Measurements from ENCODE around the gene SPRR2G.
"Not testable (repeated sequence)": the region's sequence is repeated elsewhere in the genome, so short reads cannot be mapped to it uniquely, and the experiment has no call there.

Gene SPRR2G

DNA sequence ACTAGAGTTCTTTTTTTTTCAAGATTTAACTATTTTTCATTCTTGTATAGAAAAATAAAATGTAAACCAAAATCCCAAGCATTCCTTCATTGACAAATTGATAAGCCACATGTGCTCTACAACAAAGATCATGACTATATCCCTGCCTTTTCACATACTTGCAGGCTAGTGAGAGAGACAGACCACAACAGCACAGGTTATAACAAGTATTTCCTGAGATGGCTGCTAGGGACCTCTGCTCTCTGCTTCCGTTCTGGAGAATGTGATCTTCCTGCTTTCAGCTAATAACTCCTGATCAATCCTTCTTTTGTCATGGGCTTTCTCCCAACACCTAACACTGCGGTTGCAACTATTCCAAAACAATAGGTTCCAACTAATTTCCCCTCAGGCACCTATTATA lies 23.4 kb downstream of the SPRR2G start:
- no peak overlapping the region for H3K9ac ChIP-seq
- no peak overlapping the region for H3K27ac ChIP-seq
- no peaks in the 10 kb centered on the region for H3K27me3 ChIP-seq (ENCODE audit: control insufficient read depth, insufficient read depth, low read length)
- H2AFZ ChIP-seq: no peak overlapping the region
- H3K4me3 ChIP-seq (ENCODE audit: low read depth, low read length): no peak overlapping the region
- TF ChIP-seq, protein P1, sequence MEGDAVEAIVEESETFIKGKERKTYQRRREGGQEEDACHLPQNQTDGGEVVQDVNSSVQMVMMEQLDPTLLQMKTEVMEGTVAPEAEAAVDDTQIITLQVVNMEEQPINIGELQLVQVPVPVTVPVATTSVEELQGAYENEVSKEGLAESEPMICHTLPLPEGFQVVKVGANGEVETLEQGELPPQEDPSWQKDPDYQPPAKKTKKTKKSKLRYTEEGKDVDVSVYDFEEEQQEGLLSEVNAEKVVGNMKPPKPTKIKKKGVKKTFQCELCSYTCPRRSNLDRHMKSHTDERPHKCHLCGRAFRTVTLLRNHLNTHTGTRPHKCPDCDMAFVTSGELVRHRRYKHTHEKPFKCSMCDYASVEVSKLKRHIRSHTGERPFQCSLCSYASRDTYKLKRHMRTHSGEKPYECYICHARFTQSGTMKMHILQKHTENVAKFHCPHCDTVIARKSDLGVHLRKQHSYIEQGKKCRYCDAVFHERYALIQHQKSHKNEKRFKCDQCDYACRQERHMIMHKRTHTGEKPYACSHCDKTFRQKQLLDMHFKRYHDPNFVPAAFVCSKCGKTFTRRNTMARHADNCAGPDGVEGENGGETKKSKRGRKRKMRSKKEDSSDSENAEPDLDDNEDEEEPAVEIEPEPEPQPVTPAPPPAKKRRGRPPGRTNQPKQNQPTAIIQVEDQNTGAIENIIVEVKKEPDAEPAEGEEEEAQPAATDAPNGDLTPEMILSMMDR (IDR thresholded peaks at IDR 0.05): no peak
- no peaks in the 10 kb centered on the region for H3K9me3 ChIP-seq (ENCODE audit: control insufficient read depth, low read length)
- no peaks in the 10 kb centered on the region for H3K79me2 ChIP-seq
- no peak overlapping the region for H3K4me2 ChIP-seq (ENCODE audit: low read length)
- H3K36me3 ChIP-seq (ENCODE audit: control insufficient read depth, insufficient read depth, low read length): no peaks in the 10 kb centered on the region
- H3K4me1 ChIP-seq: no peaks in the 10 kb centered on the region

DNA sequence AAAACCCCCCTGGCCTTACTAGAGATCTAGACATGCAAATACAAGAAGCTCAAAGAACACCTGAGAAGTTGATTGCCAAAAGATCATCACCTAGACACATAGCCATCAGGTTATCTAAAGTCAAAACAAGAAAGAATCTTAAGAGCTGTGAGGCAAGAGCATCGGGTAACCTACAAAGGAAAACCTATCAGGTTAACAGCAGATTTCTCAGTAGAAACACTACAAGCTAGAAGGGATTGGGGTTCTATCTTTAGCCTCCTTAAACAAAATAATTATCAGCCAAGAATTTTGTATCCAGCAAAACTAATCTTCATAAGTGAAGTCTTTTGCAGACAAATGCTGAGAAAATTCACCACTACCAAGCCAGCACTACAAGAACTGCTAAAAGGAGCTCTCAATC lies 25.2 kb downstream of the SPRR2G start:
- H3K4me2 ChIP-seq (ENCODE audit: low read length): no peak overlapping the region
- TF ChIP-seq, protein P1 (IDR thresholded peaks at IDR 0.05): no peak
- no peak overlapping the region for H2AFZ ChIP-seq

DNA sequence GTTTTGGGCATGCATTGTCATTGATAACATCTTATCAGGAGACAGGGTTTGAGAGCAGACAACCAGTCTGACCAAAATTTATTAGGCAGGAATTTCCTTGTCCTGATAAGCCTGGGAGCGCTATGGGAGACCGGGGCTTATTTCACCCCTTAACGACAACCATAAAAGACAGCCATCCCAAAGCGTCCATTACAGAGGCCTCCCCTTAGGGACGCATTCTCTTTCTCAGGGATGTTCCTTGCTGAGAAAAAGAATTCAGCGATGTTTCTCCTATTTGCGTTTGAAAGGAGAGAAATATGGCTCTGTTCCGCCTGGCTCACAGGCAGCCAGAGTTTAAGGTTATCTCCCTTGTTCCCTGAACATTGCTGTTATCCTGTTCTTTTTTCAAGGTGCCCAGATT lies 26.9 kb downstream of the SPRR2G start:
- H3K9ac ChIP-seq: not testable (repeated sequence)

More for the DNA sequence above, 25.2 kb downstream of the SPRR2G start:
- Histone ChIP-seq H3K4me1 (no peaks in the 10 kb centered on the region), H3K4me3 (ENCODE audit: low read depth, low read length) (no peak overlapping the region), H3K9ac (no peak overlapping the region), H3K27me3 (ENCODE audit: control insufficient read depth, insufficient read depth, low read length) (no peaks in the 10 kb centered on the region), H3K36me3 (ENCODE audit: control insufficient read depth, insufficient read depth, low read length) (no peaks in the 10 kb centered on the region), H3K9me3 (ENCODE audit: control insufficient read depth, low read length) (no peaks in the 10 kb centered on the region), H3K79me2 (no peaks in the 10 kb centered on the region), H3K27ac (no peak overlapping the region)

DNA sequence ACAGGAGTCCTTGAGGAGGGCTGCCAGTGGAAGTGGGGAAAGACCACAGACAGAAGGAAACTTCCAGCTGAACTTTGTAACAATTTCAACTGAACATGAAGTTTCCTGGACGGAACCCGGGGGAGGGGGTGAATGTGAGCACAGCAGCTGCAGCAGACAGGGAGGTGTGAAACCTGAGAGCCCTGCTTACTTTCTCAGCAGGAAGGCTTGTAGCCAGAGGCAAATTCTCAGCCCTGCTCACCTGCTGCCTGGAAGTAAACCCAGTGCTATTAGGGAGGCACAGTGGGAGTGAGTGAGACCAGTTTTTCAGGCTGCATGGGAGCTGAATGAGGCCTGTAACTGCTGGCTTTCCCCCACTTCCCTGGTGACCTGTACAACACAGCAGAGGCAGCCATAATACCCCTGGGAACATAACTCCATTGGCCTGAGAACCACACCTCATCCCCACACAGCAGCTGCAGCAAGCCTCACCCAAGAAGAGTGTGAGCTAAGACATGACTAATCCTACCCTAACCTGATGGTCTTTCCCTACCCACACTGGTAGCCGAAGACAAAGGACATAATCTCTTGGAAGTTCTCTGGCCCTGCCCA lies 27.8 kb downstream of the SPRR2G start:
- Histone ChIP-seq H3K27ac (no peak overlapping the region), H3K9me3 (ENCODE audit: control insufficient read depth, low read length) (no peaks in the 10 kb centered on the region), H3K4me2 (ENCODE audit: low read length) (no peak overlapping the region), H3K4me3 (ENCODE audit: low read depth, low read length) (no peak overlapping the region), H3K27me3 (ENCODE audit: control insufficient read depth, insufficient read depth, low read length) (no peaks in the 10 kb centered on the region), H2AFZ (no peak overlapping the region), H3K9ac (no peak overlapping the region), H3K36me3 (ENCODE audit: control insufficient read depth, insufficient read depth, low read length) (no peaks in the 10 kb centered on the region), H3K79me2 (no peaks in the 10 kb centered on the region), H3K4me1 (no peaks in the 10 kb centered on the region)
- TF ChIP-seq, protein P1 (IDR thresholded peaks at IDR 0.05): no peak

More for the DNA sequence above, 26.9 kb downstream of the SPRR2G start:
- not testable (repeated sequence) for H3K79me2 ChIP-seq; H3K27me3 ChIP-seq (ENCODE audit: control insufficient read depth, insufficient read depth, low read length); H3K36me3 ChIP-seq (ENCODE audit: control insufficient read depth, insufficient read depth, low read length); H3K4me2 ChIP-seq (ENCODE audit: low read length); H3K9me3 ChIP-seq (ENCODE audit: control insufficient read depth, low read length); H3K4me1 ChIP-seq; H2AFZ ChIP-seq; H3K27ac ChIP-seq; H3K4me3 ChIP-seq (ENCODE audit: low read depth, low read length)

DNA sequence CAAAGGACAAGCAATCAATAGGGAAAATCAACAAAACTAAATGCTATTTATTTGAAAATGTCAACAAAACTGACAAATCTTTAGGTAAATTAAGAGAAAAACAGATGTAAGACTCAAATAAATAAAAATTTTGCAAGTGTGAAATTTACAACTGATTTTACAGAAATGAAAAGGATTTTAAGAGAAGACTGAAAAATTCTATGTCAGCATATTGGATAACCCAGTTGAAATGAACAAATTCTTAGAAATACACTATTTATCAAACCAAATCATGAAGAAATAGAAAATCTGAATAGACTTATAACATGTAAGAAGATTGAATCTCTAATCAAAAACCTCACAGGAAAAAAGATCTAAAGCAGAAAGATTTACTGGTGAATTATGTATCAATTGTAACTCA lies 29.7 kb downstream of the SPRR2G start:
- no peak overlapping the region for H3K4me2 ChIP-seq (ENCODE audit: low read length)
- H3K36me3 ChIP-seq (ENCODE audit: control insufficient read depth, insufficient read depth, low read length): no peaks in the 10 kb centered on the region
- no peaks in the 10 kb centered on the region for H3K9me3 ChIP-seq (ENCODE audit: control insufficient read depth, low read length)
- H3K27me3 ChIP-seq (ENCODE audit: control insufficient read depth, insufficient read depth, low read length): no peaks in the 10 kb centered on the region
- no peaks in the 10 kb centered on the region for H3K4me1 ChIP-seq
- H3K27ac ChIP-seq: no peak overlapping the region
- H3K4me3 ChIP-seq (ENCODE audit: low read depth, low read length): no peak overlapping the region
- TF ChIP-seq, protein P1 (IDR thresholded peaks at IDR 0.05): no peak
- no peak overlapping the region for H3K9ac ChIP-seq
- no peak overlapping the region for H2AFZ ChIP-seq
- H3K79me2 ChIP-seq: no peaks in the 10 kb centered on the region

Measured in parathyroid adenoma (tissue), 2 donors.